A549 treated with AZD9567 at 1 μM for 4 hours (cell line): ENCODE results near the gene AGTR1. TPM values are rescaled to one million over a fixed set of nuclear protein-coding genes. Genes with fewer than 3 reads are reported as not detected.

Source experiments
- total RNA-seq: library from RNA; stranded (reverse); fragments of 200-300 nt; extraction: Qiagen RNA extraction; gene quantifications from 5 replicates; pipeline ENCODE4 v1.2.3, GENCODE V29; 2022; ENCODE audit not compliant: insufficient read depth

Gene AGTR1
- 0.57 to 1.2 TPM (median 0.60 TPM) in 5 replicates for total RNA-seq

DNA sequence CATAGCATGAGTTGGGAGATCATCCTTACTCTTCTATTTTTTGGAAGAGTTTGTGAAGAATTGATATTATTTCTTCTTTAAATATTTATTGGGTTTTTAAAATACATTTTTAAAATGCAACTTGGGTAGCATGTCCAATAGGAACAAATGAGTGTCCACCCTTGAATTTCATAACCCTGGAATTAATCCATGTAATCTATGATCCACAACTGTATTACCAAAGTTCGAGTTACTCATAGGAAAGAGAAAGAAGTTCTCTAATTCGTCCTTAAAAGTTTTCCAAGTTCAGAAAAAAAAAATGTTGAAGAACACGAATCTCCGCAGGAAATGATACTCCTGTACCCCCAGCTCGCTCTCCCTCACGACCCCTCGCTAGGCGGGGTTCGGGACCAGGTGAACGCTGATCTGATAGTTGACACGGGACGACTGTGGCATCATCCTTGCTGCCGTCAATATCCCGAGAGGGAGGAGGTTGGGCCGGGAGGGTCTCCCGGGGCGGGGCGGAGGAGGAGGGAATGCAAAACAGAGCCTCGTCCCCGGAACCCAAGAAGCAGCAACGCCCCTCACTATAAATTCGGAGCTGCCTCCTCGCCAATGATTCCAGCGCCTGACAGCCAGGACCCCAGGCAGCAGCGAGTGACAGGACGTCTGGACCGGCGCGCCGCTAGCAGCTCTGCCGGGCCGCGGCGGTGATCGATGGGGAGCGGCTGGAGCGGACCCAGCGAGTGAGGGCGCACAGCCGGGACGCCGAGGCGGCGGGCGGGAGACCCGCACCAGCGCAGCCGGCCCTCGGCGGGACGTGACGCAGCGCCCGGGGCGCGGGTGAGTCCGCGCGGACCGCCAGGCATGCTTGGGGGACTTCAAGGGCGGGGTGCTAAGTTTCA, at the start of gene AGTR1:
Gene AGTR1, plus strand, starts transcription at position 598 of the 884 bp plus-strand sequence. CDS start 43,133 bp downstream, outside the sequence.

Other genes starting within 250 kb of the AGTR1 start
- gene CPB1, start 129.9 kb downstream of the AGTR1 start, total RNA-seq = not detected in 5 replicates
- gene CPA3, start 167.4 kb downstream of the AGTR1 start, total RNA-seq = not detected in 5 replicates